RWPE1 (cell line): ENCODE measurements around the gene ARIH2.
"Not testable (repeated sequence)": the region's sequence is repeated elsewhere in the genome, so short reads cannot be mapped to it uniquely, and the experiment has no call there.

Source experiments
- CTCF ChIA-PET: fragments of 350-600 bp; sonication (Branson Sonifier 250); formaldehyde crosslinking; extraction: SDS; loops from one replicate; lab custom pipeline; 2021; lab: Yijun Ruan, JAX
- POLR2A ChIA-PET: fragments of 400-600 bp; formaldehyde crosslinking; extraction: SDS; loops from one replicate; lab custom pipeline; 2020; ENCODE audit warnings: antibody characterized with exemption; ENCODE audit not compliant: low non-redundant PET; lab: Yijun Ruan, JAX
- DNase-seq: peaks from one replicate; pipeline ENCODE4 v3.0.0; 2012; ENCODE audit warnings: low spot score
- H3K27ac ChIP-seq: fragments of 450-650 bp; 2 replicates; pipeline ENCODE4 v1.5.1; 2017
- CTCF ChIP-seq: fragments of 450-650 bp; conservative IDR thresholded peaks from 2 replicates; pipeline ENCODE4 v1.5.1; 2017; ENCODE audit warnings: low read depth, mild to moderate bottlenecking

The ARIH2 gene

GRCh38 chr3:48898383-48899234, 20.0 kb upstream of the ARIH2 start, which contains the start of gene SLC25A20:
Gene SLC25A20, minus strand, starts transcription at chr3:48898882. Its CDS starts 88 bp downstream, at chr3:48898794.
- DNase-seq, result peak; percentile 87
- POLR2A ChIA-PET, result no interaction called here
- CTCF ChIA-PET, result interaction anchor here (0.9 kb wide), 1 partner anchor 38 kb away, joined by 3 read pairs; no protein-coding TSS in a partner anchor
- no peak for TF ChIP-seq CTCF
- peak within 1 kb of the TSS; percentile 79 for H3K27ac ChIP-seq

- H3K27ac ChIP-seq, result peak overlapping the region; percentile 79
- TF ChIP-seq CTCF, result no peak
- CTCF ChIA-PET, result interaction anchor here (0.6 kb wide), 1 partner anchor 360 kb away, joined by 3 read pairs; no protein-coding TSS in a partner anchor
- POLR2A ChIA-PET, result no interaction called here
- DNase-seq, result no peak
These were observed 19.4 kb upstream of the ARIH2 start for GRCh38 chr3:48899273-48899672.

- H3K27ac ChIP-seq, CTCF ChIA-PET, POLR2A ChIA-PET, DNase-seq: not testable (repeated sequence)
These were observed 11.6 kb upstream of the ARIH2 start for GRCh38 chr3:48907026-48907425.

GRCh38 chr3:48915296-48915695, 3.3 kb upstream of the ARIH2 start:
- no peak overlapping the region; the same call in 1 of the 2 replicates for H3K27ac ChIP-seq
- no peak for TF ChIP-seq CTCF
- ChIA-PET POLR2A (no interaction called here), CTCF (no interaction called here)
- no peak for DNase-seq

GRCh38 chr3:48919215-48920138, 835 bp downstream of the ARIH2 start:
- peak overlapping the region; percentile 97 for H3K27ac ChIP-seq
- peak; percentile 20 for DNase-seq
- TF ChIP-seq CTCF, result no peak
- POLR2A ChIA-PET, result interaction anchor here (0.6 to 0.7 kb wide), 2 partner anchors 202 to 239 kb away, joined by 3 to 7 read pairs; no protein-coding TSS in a partner anchor
- CTCF ChIA-PET, result no interaction called here

- ChIA-PET POLR2A (no interaction called here), CTCF (no interaction called here)
- no peak for DNase-seq
- peak overlapping the region; percentile 61 for H3K27ac ChIP-seq
- TF ChIP-seq CTCF, result no peak
These were observed 8.1 kb downstream of the ARIH2 start for GRCh38 chr3:48926425-48927392.
